Nephron progenitor cell (in vitro differentiated cells): ENCODE data around the gene ATG10.

Experiments used
- DNase-seq: peaks from one replicate; pipeline ENCODE4 v3.0.0; 2021
- H3K27ac Mint-ChIP-seq: 2 replicates; pipeline ENCODE4 v1.8.0; 2021; ENCODE audit warnings: mild to moderate bottlenecking, moderate library complexity, mixed read lengths
- H3K27me3 Mint-ChIP-seq: 2 replicates; pipeline ENCODE4 v1.8.0; 2021; ENCODE audit warnings: mild to moderate bottlenecking, low read depth, mixed read lengths; ENCODE audit not compliant: poor library complexity
- H3K36me3 Mint-ChIP-seq: 2 replicates; pipeline ENCODE4 v1.8.0; 2021; ENCODE audit warnings: low read depth, mixed read lengths
- H3K4me1 Mint-ChIP-seq: 2 replicates; pipeline ENCODE4 v1.8.0; 2021; ENCODE audit warnings: mixed read lengths
- H3K4me3 Mint-ChIP-seq: 2 replicates; pipeline ENCODE4 v1.8.0; 2021; ENCODE audit warnings: mild to moderate bottlenecking, moderate library complexity, mixed read lengths
- H3K9me3 Mint-ChIP-seq: 2 replicates; pipeline ENCODE4 v1.8.0; 2021; ENCODE audit warnings: mild to moderate bottlenecking, moderate library complexity, mixed read lengths
- CTCF ChIP-seq: fragments of 200-600 bp; sonication (generic); IDR thresholded peaks from 2 replicates; pipeline ENCODE4 v1.5.0; 2021; ENCODE audit warnings: antibody characterized with exemption

The ATG10 gene

DNA sequence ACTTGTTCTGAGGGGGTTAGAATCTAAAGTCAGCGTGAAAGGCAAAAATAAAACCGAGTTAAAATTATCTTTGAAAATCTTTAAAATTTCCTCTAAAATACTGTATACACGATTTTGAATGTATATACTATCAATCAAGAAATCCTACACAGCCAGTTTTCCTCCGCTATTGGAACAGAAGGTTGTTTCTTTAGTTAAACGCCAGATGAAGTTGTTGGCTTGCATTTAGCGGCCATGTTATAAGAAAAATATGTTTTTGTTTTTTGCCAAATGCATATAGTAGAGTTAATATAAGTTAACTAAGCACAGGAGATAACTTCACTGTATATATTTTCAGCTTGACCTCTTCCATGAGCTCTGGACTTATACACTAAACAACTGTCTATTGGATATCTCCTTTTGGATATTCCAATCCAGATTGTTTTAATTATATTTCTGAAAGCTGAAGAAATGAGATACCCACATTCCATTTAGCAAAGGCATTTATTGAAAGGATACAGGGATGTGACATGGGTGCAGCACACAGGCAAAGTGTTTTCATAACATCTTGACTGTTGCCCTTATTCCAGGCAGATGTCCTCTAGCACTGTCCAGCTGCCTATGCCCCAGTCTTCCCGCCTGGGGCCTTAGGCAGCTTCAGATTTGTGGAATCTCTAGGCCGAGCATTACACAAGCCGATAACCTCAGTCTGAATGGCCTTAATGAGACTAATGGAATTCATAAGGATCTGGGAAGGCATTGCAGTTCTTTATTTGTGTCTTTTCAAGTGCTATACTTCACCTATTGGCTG, 10.0 kb upstream of the ATG10 start:
- no peaks in the 10 kb centered on the region for H3K4me1 Mint-ChIP-seq
- no peaks in the 10 kb centered on the region for H3K9me3 Mint-ChIP-seq
- H3K27ac Mint-ChIP-seq: no peak overlapping the region
- DNase-seq: no peak
- TF ChIP-seq CTCF: no peak
- H3K36me3 Mint-ChIP-seq: no peaks in the 10 kb centered on the region
- no peaks in the 10 kb centered on the region for H3K27me3 Mint-ChIP-seq
- H3K4me3 Mint-ChIP-seq: no peak overlapping the region

DNA sequence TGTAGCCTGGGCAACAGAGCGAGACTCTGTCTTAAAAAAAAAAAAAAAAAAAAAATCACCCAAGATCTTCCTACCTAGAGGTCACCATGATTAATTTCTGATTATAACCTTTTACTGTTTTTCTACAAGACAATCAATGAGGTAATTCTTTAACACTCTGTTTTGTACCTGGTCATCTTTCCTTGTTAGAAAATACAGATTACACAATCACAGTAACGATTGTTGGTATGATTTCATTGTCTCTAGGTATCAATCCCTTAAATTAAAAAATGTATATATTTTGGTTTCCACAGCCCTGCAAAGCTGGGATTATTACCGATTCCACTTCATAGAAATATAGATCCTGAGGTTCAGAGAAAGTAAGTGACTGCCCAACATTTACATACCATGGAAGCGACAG, 8.3 kb upstream of the ATG10 start:
- H3K4me1 Mint-ChIP-seq: no peaks in the 10 kb centered on the region

GRCh38 chr5:81965524-81965923, 6.3 kb upstream of the ATG10 start:
- DNase-seq: no peak
- TF ChIP-seq CTCF: no peak
- Mint-ChIP-seq H3K27ac (no peak overlapping the region), H3K36me3 (no peaks in the 10 kb centered on the region), H3K27me3 (no peaks in the 10 kb centered on the region), H3K9me3 (no peaks in the 10 kb centered on the region), H3K4me3 (no peak overlapping the region), H3K4me1 (peaks cover 7% of the 10 kb centered on the region)

More for the DNA sequence above, 8.3 kb upstream of the ATG10 start:
- no peak overlapping the region for H3K4me3 Mint-ChIP-seq
- H3K9me3 Mint-ChIP-seq: no peaks in the 10 kb centered on the region
- H3K36me3 Mint-ChIP-seq: no peaks in the 10 kb centered on the region
- H3K27ac Mint-ChIP-seq: no peak overlapping the region
- no peak for DNase-seq
- no peaks in the 10 kb centered on the region for H3K27me3 Mint-ChIP-seq
- no peak for TF ChIP-seq CTCF

DNA sequence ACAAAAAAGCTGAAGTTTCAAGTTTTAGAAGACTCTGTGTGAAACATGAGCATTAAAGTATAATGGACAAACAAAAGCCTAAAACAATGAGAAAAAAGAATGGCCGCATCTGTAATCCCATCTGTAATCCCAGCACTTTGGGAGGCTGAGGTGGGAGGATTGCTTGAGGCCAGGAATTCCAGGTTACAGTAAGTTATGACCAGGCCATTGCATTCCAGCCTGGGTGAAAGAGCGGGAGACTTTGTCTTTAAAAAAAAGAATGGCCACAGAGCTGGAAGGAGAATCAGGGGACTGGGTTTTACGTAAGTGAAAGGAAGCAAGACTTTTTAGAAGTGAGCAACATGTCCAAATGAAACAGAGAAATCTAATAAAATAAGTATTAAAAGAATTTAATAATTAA, 2.6 kb upstream of the ATG10 start:
- TF ChIP-seq CTCF: no peak
- no peaks in the 10 kb centered on the region for H3K36me3 Mint-ChIP-seq
- no peak overlapping the region for H3K27ac Mint-ChIP-seq
- no peak for DNase-seq
- no peaks in the 10 kb centered on the region for H3K9me3 Mint-ChIP-seq
- H3K27me3 Mint-ChIP-seq: no peaks in the 10 kb centered on the region
- peaks cover 35% of the 10 kb centered on the region for H3K4me1 Mint-ChIP-seq
- no peak overlapping the region for H3K4me3 Mint-ChIP-seq

DNA sequence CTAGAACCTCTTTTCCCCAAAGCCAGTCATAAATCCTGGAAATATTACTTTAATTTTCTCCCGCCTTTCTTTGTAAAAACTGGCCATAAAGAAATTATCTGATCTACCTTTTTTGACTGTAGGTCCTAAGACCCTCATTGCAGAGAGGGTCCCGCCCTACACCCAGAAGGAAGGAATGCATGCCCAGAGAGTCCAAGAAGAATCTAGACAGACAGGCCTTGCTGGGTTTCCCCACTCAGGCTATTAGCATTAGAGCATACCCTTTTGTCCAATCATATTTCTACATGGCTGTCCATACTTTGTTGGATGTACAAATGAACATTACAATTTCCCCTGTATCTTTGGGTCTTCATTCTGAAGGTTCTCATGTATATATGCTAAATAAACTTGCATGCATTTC, 1.9 kb upstream of the ATG10 start:
- no peaks in the 10 kb centered on the region for H3K9me3 Mint-ChIP-seq
- no peak for DNase-seq
- no peaks in the 10 kb centered on the region for H3K36me3 Mint-ChIP-seq
- H3K27ac Mint-ChIP-seq: no peak overlapping the region
- H3K4me1 Mint-ChIP-seq: peaks cover 42% of the 10 kb centered on the region
- H3K27me3 Mint-ChIP-seq: no peaks in the 10 kb centered on the region
- no peak for TF ChIP-seq CTCF
- no peak overlapping the region for H3K4me3 Mint-ChIP-seq

DNA sequence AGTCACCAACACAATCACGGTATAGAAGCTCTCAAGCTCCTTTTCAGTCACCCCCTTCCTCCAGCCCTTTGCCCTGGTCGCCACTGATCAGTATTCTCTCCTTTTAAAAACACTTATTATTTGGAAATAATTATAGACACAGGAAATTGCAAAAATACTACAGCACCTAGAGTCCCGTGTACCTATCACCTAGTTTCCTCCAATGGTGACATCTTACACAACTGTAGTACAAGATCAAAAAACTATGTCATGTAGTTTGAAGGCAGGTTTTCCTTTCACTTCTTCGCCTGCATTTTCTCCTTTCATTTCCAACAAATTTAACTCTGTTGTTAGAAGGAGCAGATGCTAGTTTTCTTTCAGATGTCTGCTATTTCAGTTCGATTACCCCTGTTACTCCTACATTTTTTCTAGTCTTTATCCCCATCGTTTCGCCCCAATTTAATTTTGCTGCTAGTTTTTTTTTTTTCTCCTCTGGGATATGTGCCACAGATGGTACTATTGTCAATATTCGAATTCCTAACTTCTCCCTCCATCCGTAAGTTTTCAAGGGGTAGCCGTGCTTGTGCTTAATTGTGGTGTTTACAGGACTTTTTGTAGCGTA, 612 bp upstream of the ATG10 start:
- Mint-ChIP-seq H3K36me3 (peaks cover 6% of the 10 kb centered on the region), H3K4me1 (peaks cover 43% of the 10 kb centered on the region), H3K27me3 (no peaks in the 10 kb centered on the region), H3K9me3 (no peaks in the 10 kb centered on the region), H3K27ac (peak overlapping the region; percentile 98), H3K4me3 (peak overlapping the region; percentile 86)
- DNase-seq: no peak
- no peak for TF ChIP-seq CTCF
